HEK293 (cell line): ENCODE measurements around the gene CAMK1G.
A peak's percentile ranks its signal among the peaks of the same experiment; 100 is the strongest.

ENCODE experiments used
- AEBP2 ChIP-seq: fragments of 450-650 bp; formaldehyde crosslinking; IDR thresholded peaks from 2 replicates; pipeline ENCODE4 v1.5.1; 2016; ENCODE audit warnings: missing biosample characterization, missing genetic modification characterization, borderline replicate concordance
- CTCF ChIP-seq: fragments of 450-650 bp; formaldehyde crosslinking; IDR thresholded peaks from 2 replicates; pipeline ENCODE4 v1.5.1; 2016; ENCODE audit warnings: missing biosample characterization, missing genetic modification characterization
- ELK4 ChIP-seq: IDR thresholded peaks from 2 replicates; pipeline ENCODE4 v1.6.1; 2011; ENCODE audit warnings: mild to moderate bottlenecking, low read depth, low read length, borderline replicate concordance
- IKZF3 ChIP-seq: fragments of 450-650 bp; IDR thresholded peaks from 2 replicates; pipeline ENCODE4 v1.5.0; 2018; ENCODE audit warnings: missing biosample characterization, mild to moderate bottlenecking, missing genetic modification characterization, moderate library complexity
- MZF1 ChIP-seq: fragments of 450-650 bp; formaldehyde crosslinking; IDR thresholded peaks from 2 replicates; pipeline ENCODE4 v1.5.1; 2017; ENCODE audit warnings: missing biosample characterization, missing genetic modification characterization, borderline replicate concordance
- YY1 ChIP-seq: fragments of 450-650 bp; formaldehyde crosslinking; IDR thresholded peaks from 2 replicates; pipeline ENCODE4 v1.5.1; 2018; ENCODE audit warnings: missing biosample characterization, missing genetic modification characterization
- ZBTB17 ChIP-seq: fragments of 450-650 bp; formaldehyde crosslinking; IDR thresholded peaks from 2 replicates; pipeline ENCODE4 v1.5.1; 2016; ENCODE audit warnings: missing biosample characterization, missing genetic modification characterization
- ZBTB6 ChIP-seq: fragments of 450-650 bp; formaldehyde crosslinking; IDR thresholded peaks from 2 replicates; pipeline ENCODE4 v1.5.1; 2017; ENCODE audit warnings: missing biosample characterization, missing genetic modification characterization
- ZNF121 ChIP-seq: fragments of 450-650 bp; formaldehyde crosslinking; IDR thresholded peaks from 2 replicates; pipeline ENCODE4 v1.5.1; 2016; ENCODE audit warnings: missing biosample characterization, missing genetic modification characterization
- ZNF184 ChIP-seq: fragments of 450-650 bp; IDR thresholded peaks from 2 replicates; pipeline ENCODE4 v1.5.1; 2018; ENCODE audit warnings: missing biosample characterization, mild to moderate bottlenecking, missing genetic modification characterization
- ZNF19 ChIP-seq: fragments of 450-650 bp; formaldehyde crosslinking; IDR thresholded peaks from 2 replicates; pipeline ENCODE4; 2016; ENCODE audit warnings: missing biosample characterization, missing genetic modification characterization, low read depth
- ZNF302 ChIP-seq: fragments of 450-650 bp; formaldehyde crosslinking; IDR thresholded peaks from 2 replicates; pipeline ENCODE4 v1.5.1; 2016; ENCODE audit warnings: missing biosample characterization, missing genetic modification characterization, low read depth
- ZNF571 ChIP-seq: fragments of 450-650 bp; formaldehyde crosslinking; IDR thresholded peaks from 2 replicates; pipeline ENCODE4 v1.5.0; 2017; ENCODE audit warnings: missing biosample characterization, missing genetic modification characterization
- ZNF600 ChIP-seq: fragments of 450-650 bp; formaldehyde crosslinking; IDR thresholded peaks from 2 replicates; pipeline ENCODE4 v1.5.1; 2016; ENCODE audit warnings: missing biosample characterization, missing genetic modification characterization
- ZNF639 ChIP-seq: fragments of 450-650 bp; formaldehyde crosslinking; IDR thresholded peaks from 2 replicates; pipeline ENCODE4 v1.5.1; 2016; ENCODE audit warnings: missing biosample characterization, missing genetic modification characterization
- ZNF830 ChIP-seq: fragments of 450-650 bp; IDR thresholded peaks from 2 replicates; pipeline ENCODE4 v1.5.0; 2018; ENCODE audit warnings: missing biosample characterization, missing genetic modification characterization, low read depth, mild to moderate bottlenecking, moderate library complexity
- ZSCAN18 ChIP-seq: fragments of 450-650 bp; formaldehyde crosslinking; IDR thresholded peaks from 2 replicates; pipeline ENCODE4 v1.5.1; 2016; ENCODE audit warnings: missing biosample characterization, missing genetic modification characterization
- ZSCAN23 ChIP-seq: fragments of 450-650 bp; formaldehyde crosslinking; IDR thresholded peaks from 2 replicates; pipeline ENCODE4 v1.5.1; 2016; ENCODE audit warnings: missing biosample characterization, missing genetic modification characterization
- ZSCAN5A ChIP-seq: fragments of 450-650 bp; formaldehyde crosslinking; IDR thresholded peaks from 2 replicates; pipeline ENCODE4 v1.5.1; 2016; ENCODE audit warnings: missing biosample characterization, missing genetic modification characterization
- TF ChIP-seq, protein P1 (sequence below): fragments of 450-650 bp; formaldehyde crosslinking; IDR thresholded peaks from 2 replicates; pipeline ENCODE4 v1.5.1; 2016; ENCODE audit warnings: missing biosample characterization, missing genetic modification characterization
- TF ChIP-seq, protein P2 (sequence below): fragments of 450-650 bp; formaldehyde crosslinking; IDR thresholded peaks from 2 replicates; pipeline ENCODE4 v1.5.1; 2016; ENCODE audit warnings: missing biosample characterization, missing genetic modification characterization
- TF ChIP-seq, protein P3 (sequence below): fragments of 450-650 bp; formaldehyde crosslinking; IDR thresholded peaks from 2 replicates; pipeline ENCODE4 v1.5.1; 2016; ENCODE audit warnings: missing biosample characterization, missing genetic modification characterization, borderline replicate concordance

Gene CAMK1G

GRCh38 chr1:209569455-209570207, 13.9 kb upstream of the CAMK1G start (continued):
- no peak for TF ChIP-seq ELK4
- no peak for TF ChIP-seq ZSCAN5A (tag by site-specific recombination)
- no peak for TF ChIP-seq ZNF302 (tag by site-specific recombination)
- TF ChIP-seq, protein P1, sequence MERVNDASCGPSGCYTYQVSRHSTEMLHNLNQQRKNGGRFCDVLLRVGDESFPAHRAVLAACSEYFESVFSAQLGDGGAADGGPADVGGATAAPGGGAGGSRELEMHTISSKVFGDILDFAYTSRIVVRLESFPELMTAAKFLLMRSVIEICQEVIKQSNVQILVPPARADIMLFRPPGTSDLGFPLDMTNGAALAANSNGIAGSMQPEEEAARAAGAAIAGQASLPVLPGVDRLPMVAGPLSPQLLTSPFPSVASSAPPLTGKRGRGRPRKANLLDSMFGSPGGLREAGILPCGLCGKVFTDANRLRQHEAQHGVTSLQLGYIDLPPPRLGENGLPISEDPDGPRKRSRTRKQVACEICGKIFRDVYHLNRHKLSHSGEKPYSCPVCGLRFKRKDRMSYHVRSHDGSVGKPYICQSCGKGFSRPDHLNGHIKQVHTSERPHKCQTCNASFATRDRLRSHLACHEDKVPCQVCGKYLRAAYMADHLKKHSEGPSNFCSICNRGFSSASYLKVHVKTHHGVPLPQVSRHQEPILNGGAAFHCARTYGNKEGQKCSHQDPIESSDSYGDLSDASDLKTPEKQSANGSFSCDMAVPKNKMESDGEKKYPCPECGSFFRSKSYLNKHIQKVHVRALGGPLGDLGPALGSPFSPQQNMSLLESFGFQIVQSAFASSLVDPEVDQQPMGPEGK (tag by site-specific recombination), result no peak
- TF ChIP-seq ZNF600, result no peak
- no peak for TF ChIP-seq IKZF3 (tag by site-specific recombination)
- no peak for TF ChIP-seq ZSCAN23
- TF ChIP-seq ZNF571 (tag by site-specific recombination), result no peak
- no peak for TF ChIP-seq ZNF830 (tag by site-specific recombination)
- TF ChIP-seq ZNF639 (tag by site-specific recombination), result no peak
- no peak for TF ChIP-seq YY1
- peak; percentile 47; the same call in 1 of the 2 replicates for TF ChIP-seq CTCF (tag by site-specific recombination)
- no peak for TF ChIP-seq ZNF19 (tag by site-specific recombination)
- no peak for TF ChIP-seq ZSCAN18 (tag by site-specific recombination)
- TF ChIP-seq, protein P2, sequence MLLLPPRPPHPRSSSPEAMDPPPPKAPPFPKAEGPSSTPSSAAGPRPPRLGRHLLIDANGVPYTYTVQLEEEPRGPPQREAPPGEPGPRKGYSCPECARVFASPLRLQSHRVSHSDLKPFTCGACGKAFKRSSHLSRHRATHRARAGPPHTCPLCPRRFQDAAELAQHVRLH (tag by site-specific recombination), result no peak
- no peak for TF ChIP-seq AEBP2 (tag by site-specific recombination)
- no peak for TF ChIP-seq ZNF121 (tag by site-specific recombination)
- no peak for TF ChIP-seq ZBTB6 (tag by site-specific recombination)
- TF ChIP-seq, protein P3, sequence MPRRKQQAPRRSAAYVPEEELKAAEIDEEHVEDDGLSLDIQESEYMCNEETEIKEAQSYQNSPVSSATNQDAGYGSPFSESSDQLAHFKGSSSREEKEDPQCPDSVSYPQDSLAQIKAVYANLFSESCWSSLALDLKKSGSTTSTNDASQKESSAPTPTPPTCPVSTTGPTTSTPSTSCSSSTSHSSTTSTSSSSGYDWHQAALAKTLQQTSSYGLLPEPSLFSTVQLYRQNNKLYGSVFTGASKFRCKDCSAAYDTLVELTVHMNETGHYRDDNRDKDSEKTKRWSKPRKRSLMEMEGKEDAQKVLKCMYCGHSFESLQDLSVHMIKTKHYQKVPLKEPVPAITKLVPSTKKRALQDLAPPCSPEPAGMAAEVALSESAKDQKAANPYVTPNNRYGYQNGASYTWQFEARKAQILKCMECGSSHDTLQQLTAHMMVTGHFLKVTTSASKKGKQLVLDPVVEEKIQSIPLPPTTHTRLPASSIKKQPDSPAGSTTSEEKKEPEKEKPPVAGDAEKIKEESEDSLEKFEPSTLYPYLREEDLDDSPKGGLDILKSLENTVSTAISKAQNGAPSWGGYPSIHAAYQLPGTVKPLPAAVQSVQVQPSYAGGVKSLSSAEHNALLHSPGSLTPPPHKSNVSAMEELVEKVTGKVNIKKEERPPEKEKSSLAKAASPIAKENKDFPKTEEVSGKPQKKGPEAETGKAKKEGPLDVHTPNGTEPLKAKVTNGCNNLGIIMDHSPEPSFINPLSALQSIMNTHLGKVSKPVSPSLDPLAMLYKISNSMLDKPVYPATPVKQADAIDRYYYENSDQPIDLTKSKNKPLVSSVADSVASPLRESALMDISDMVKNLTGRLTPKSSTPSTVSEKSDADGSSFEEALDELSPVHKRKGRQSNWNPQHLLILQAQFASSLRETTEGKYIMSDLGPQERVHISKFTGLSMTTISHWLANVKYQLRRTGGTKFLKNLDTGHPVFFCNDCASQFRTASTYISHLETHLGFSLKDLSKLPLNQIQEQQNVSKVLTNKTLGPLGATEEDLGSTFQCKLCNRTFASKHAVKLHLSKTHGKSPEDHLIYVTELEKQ (tag by site-specific recombination), result no peak
- no peak for TF ChIP-seq ZNF184 (tag by site-specific recombination)
- peak; percentile 53; the same call in 1 of the 2 replicates for TF ChIP-seq ZBTB17 (tag by site-specific recombination)
- no peak for TF ChIP-seq MZF1
